GF-D8 (cell line): Measurements from ENCODE around the gene DUS1L.

Experiments used
- DNase-seq: peaks from one replicate; lab custom pipeline; 2025; lab: John Stamatoyannopoulos, UW

Gene DUS1L

GRCh38 chr17:82087961-82088837 is 22.6 kb upstream of the DUS1L start:
- DNase-seq: no peak

- DNase-seq: no peak
Observed at GRCh38 chr17:82086941-82087906, 21.6 kb upstream of the DUS1L start.

GRCh38 chr17:82085931-82086764 is 20.5 kb upstream of the DUS1L start:
- no peak for DNase-seq

GRCh38 chr17:82085031-82085861 is 19.6 kb upstream of the DUS1L start:
- no peak for DNase-seq

GRCh38 chr17:82084373-82085030 is 18.9 kb upstream of the DUS1L start:
- no peak for DNase-seq

- no peak for DNase-seq
Observed at GRCh38 chr17:82083533-82084359, 18.1 kb upstream of the DUS1L start.

GRCh38 chr17:82083009-82083408 is 17.4 kb upstream of the DUS1L start:
- no peak for DNase-seq

GRCh38 chr17:82082456-82082855 is 16.9 kb upstream of the DUS1L start:
- DNase-seq: no peak

- no peak for DNase-seq
Observed at GRCh38 chr17:82081966-82082365, 16.4 kb upstream of the DUS1L start.

GRCh38 chr17:82081546-82081945 is 15.9 kb upstream of the DUS1L start:
- DNase-seq: no peak

GRCh38 chr17:82080789-82081464 is 15.3 kb upstream of the DUS1L start:
- DNase-seq: no peak

- DNase-seq: no peak
Observed at GRCh38 chr17:82080048-82080788, 14.6 kb upstream of the DUS1L start.

- no peak for DNase-seq
Observed at GRCh38 chr17:82079001-82079677, 13.5 kb upstream of the DUS1L start.

- no peak for DNase-seq
Observed at GRCh38 chr17:82078433-82078832, 12.8 kb upstream of the DUS1L start.

GRCh38 chr17:82077617-82078358 is 12.2 kb upstream of the DUS1L start:
- no peak for DNase-seq

- DNase-seq: no peak
Observed at GRCh38 chr17:82076785-82077591, 11.4 kb upstream of the DUS1L start.
